SK-MEL-5 (cell line): ENCODE results near the gene GPR162. TPM values are rescaled to one million over a fixed set of nuclear protein-coding genes. Genes with fewer than 3 reads are reported as not detected.

Experiments used
- DNase-seq: peaks from one replicate; pipeline ENCODE4 v3.0.0-alpha.2; 2016; ENCODE audit warnings: low read depth, low spot score
- in situ Hi-C: cut with HindIII; loops from 2 replicates; pipeline ENCODE4 v1.10.0; 2016; ENCODE audit warnings: low sequenced_read_pairs, high pct_unique_total_duplicates, low pct_unique_long_range_greater_than_20kb
- polyA plus RNA-seq, 2 experiments: library from polyadenylated mRNA; depleted of rRNA; stranded (reverse); fragments of >200 nt; gene quantifications; 2 replicates each; pipeline ENCODE4 v1.2.3, GENCODE V29; 2015
- total RNA-seq: library from RNA; depleted of rRNA; stranded (reverse); fragments of >200 nt; shearing (Covaris generic); gene quantifications from 2 replicates; pipeline ENCODE4 v1.2.3, GENCODE V29; 2014; rRNA removed

Gene GPR162
- 0.08 and 1.5 TPM in 2 replicates for total RNA-seq
- polyA plus RNA-seq (2015; cell fraction: cytosol; rRNA removed), result 0.65 and 0.82 TPM in 2 replicates
- polyA plus RNA-seq (2015; cell fraction: nucleus; rRNA removed), result 2.6 and 6.0 TPM in 2 replicates

- no peak for DNase-seq
- in situ Hi-C loops, result no loop called here
Measured at GRCh38 chr12:6821591-6822425, at the start of gene GPR162. GPR162 (plus strand) TSS chr12:6821821; CDS start chr12:6823899, 2,078 bp downstream.

GRCh38 chr12:6772331-6772695 is 49.3 kb upstream of the GPR162 start, which contains the start of gene LAG3:
LAG3 (plus strand) TSS chr12:6772520; CDS start chr12:6772853, 333 bp downstream.
- in situ Hi-C loops, result no loop called here
- DNase-seq, result no peak

- no peak for DNase-seq
- in situ Hi-C loops, result no loop called here
Measured at GRCh38 chr12:6772726-6773589, 48.7 kb upstream of the GPR162 start.

GRCh38 chr12:6773590-6774351 is 47.9 kb upstream of the GPR162 start:
- in situ Hi-C loops, result no loop called here
- DNase-seq, result no peak

GRCh38 chr12:6774499-6775062 is 47.0 kb upstream of the GPR162 start:
- in situ Hi-C loops, result no loop called here
- DNase-seq, result no peak

- in situ Hi-C loops, result no loop called here
- no peak for DNase-seq
Measured at GRCh38 chr12:6775185-6776174, 46.1 kb upstream of the GPR162 start.

GRCh38 chr12:6777386-6777785 is 44.2 kb upstream of the GPR162 start:
- no peak for DNase-seq
- in situ Hi-C loops, result no loop called here

- in situ Hi-C loops, result no loop called here
- peak; percentile 14 for DNase-seq
Measured at GRCh38 chr12:6778217-6778573, 43.4 kb upstream of the GPR162 start.

- DNase-seq, result peak; percentile 96
- in situ Hi-C loops, result no loop called here
Measured at GRCh38 chr12:6778574-6779550, 42.8 kb upstream of the GPR162 start.

GRCh38 chr12:6779708-6780432 is 41.8 kb upstream of the GPR162 start:
- in situ Hi-C loops, result no loop called here

GRCh38 chr12:6780573-6780972 is 41.0 kb upstream of the GPR162 start:
- no peak for DNase-seq
- in situ Hi-C loops, result no loop called here

More at GRCh38 chr12:6779708-6780432, 41.8 kb upstream of the GPR162 start:
- no peak for DNase-seq

GRCh38 chr12:6782119-6782518 is 39.5 kb upstream of the GPR162 start:
- in situ Hi-C loops, result no loop called here
- DNase-seq, result no peak

GRCh38 chr12:6782850-6783566 is 38.6 kb upstream of the GPR162 start:
- DNase-seq, result no peak
- in situ Hi-C loops, result no loop called here

- in situ Hi-C loops, result no loop called here
- no peak for DNase-seq
Measured at GRCh38 chr12:6783828-6784227, 37.8 kb upstream of the GPR162 start.
